ENCODE data around the gene SP9. TPM values are rescaled to one million over a fixed set of nuclear protein-coding genes. Genes with fewer than 3 reads are reported as not detected.

SP9 gene
- total RNA-seq, 1 experiment from 2014 or later: 2.9 TPM

GRCh38 chr2:174333017-174333371 lies 1.8 kb upstream of the SP9 start:
- no TSS peak for BruUV-seq (replicated peaks)
- H3K4me1 Mint-ChIP-seq (ENCODE audit: low read depth, unreplicated experiment): peaks cover 10% of the 10 kb centered on the region

DNA sequence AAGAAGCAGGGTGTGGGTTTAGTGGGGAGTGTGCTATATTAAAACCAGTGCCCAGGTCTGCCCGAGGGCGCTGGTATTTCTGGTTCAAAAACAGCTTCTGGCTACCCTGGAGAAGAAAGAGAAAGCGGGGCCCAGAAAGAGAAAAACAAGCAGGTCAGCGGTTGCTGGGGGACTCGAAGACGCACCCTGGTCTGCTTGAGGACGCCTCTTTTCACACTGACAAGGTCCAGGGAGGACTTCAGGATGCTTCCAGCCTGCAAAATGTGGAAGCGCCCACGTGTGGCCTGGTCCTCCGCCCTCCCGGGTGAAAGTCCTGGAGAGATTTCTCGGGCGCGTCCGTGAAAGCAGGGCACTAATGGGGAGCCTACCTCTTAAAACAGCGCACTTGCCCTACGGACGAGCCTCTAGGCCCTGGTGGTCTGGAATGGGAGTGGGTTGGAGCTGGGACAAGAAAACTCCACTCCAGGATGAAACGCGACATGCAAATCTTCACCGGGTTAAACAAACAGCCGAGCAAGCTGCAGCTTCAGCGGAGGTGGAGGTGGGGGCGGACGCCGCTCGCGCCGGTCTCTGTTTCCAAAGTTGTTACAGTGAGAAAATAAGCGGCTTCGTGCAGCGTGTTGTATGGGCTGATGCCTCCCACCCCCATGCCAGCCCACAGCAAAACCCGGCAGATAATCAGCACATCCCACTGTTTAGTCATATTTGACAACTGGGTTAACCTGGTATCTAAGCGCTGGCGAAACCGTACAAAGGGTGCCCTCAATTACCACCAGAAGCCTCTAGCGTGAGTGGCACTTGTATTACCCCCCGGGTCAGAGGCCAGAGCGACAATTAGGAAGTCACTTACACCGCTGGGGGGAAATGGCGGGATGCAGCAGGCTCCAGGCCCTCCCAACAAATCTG lies 1.1 kb upstream of the SP9 start:
- Mint-ChIP-seq H3K27me3 (ENCODE audit: insufficient read depth, unreplicated experiment) (peaks cover 3% of the 10 kb centered on the region), H3K9me3 (ENCODE audit: unreplicated experiment) (no peaks in the 10 kb centered on the region), H3K27ac (ENCODE audit: unreplicated experiment) (no peak overlapping the region), H3K4me1 (ENCODE audit: low read depth, unreplicated experiment) (peaks cover 10% of the 10 kb centered on the region), H3K4me3 (ENCODE audit: unreplicated experiment) (peak overlapping the region; percentile 99), H3K36me3 (ENCODE audit: insufficient read depth, unreplicated experiment) (peaks cover 7% of the 10 kb centered on the region)
- Histone ChIP-seq H3K9me3 (no peaks in the 10 kb centered on the region), H3K36me3 (ENCODE audit: control insufficient read depth, insufficient read depth, low read length) (no peaks in the 10 kb centered on the region), H3K4me1 (no peaks in the 10 kb centered on the region), H3K4me3 (ENCODE audit: low read depth, low read length) (no peak overlapping the region), H3K27me3 (replicated peaks; ENCODE audit: control insufficient read depth, insufficient read depth, low read length) (peaks cover 2% of the 10 kb centered on the region; the same call in 1 of the 2 replicates)
- CTCF ChIA-PET: interaction anchor here (0.6 kb wide), 1 partner anchor 28 kb away, joined by 3 read pairs; no protein-coding TSS in a partner anchor
- TF ChIP-seq, protein P1, sequence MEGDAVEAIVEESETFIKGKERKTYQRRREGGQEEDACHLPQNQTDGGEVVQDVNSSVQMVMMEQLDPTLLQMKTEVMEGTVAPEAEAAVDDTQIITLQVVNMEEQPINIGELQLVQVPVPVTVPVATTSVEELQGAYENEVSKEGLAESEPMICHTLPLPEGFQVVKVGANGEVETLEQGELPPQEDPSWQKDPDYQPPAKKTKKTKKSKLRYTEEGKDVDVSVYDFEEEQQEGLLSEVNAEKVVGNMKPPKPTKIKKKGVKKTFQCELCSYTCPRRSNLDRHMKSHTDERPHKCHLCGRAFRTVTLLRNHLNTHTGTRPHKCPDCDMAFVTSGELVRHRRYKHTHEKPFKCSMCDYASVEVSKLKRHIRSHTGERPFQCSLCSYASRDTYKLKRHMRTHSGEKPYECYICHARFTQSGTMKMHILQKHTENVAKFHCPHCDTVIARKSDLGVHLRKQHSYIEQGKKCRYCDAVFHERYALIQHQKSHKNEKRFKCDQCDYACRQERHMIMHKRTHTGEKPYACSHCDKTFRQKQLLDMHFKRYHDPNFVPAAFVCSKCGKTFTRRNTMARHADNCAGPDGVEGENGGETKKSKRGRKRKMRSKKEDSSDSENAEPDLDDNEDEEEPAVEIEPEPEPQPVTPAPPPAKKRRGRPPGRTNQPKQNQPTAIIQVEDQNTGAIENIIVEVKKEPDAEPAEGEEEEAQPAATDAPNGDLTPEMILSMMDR (IDR thresholded peaks at IDR 0.05; ENCODE audit: insufficient read depth in 1 of 2, low read depth in 1 of 2, low read length in 1 of 2, severe bottlenecking in 1 of 2, unreplicated experiment in 1 of 2): no peak
- no TSS peak for BruUV-seq (replicated peaks)
- no peak for DNase-seq
- intact Hi-C loops (cut with micrococcal nuclease; ENCODE audit: unreplicated experiment): no loop called here
- POLR2A ChIA-PET: no interaction called here

More at GRCh38 chr2:174333017-174333371, 1.8 kb upstream of the SP9 start:
- Mint-ChIP-seq H3K27ac (ENCODE audit: unreplicated experiment) (no peak overlapping the region), H3K9me3 (ENCODE audit: unreplicated experiment) (no peaks in the 10 kb centered on the region), H3K27me3 (ENCODE audit: insufficient read depth, unreplicated experiment) (peaks cover 3% of the 10 kb centered on the region), H3K4me3 (ENCODE audit: unreplicated experiment) (no peak overlapping the region), H3K36me3 (ENCODE audit: insufficient read depth, unreplicated experiment) (peaks cover 6% of the 10 kb centered on the region)
- TF ChIP-seq, protein P1 (IDR thresholded peaks at IDR 0.05; ENCODE audit: insufficient read depth in 1 of 2, low read depth in 1 of 2, low read length in 1 of 2, severe bottlenecking in 1 of 2, unreplicated experiment in 1 of 2): no peak
- peaks cover 2% of the 10 kb centered on the region; the same call in 1 of the 2 replicates for H3K27me3 ChIP-seq (replicated peaks; ENCODE audit: control insufficient read depth, insufficient read depth, low read length)
- no peak for DNase-seq
- no peaks in the 10 kb centered on the region for H3K36me3 ChIP-seq (ENCODE audit: control insufficient read depth, insufficient read depth, low read length)
- H3K9me3 ChIP-seq: no peaks in the 10 kb centered on the region
- intact Hi-C loops (cut with micrococcal nuclease; ENCODE audit: unreplicated experiment): no loop called here
- H3K4me1 ChIP-seq: no peaks in the 10 kb centered on the region
- ChIA-PET POLR2A (no interaction called here), CTCF (no interaction called here)
- H3K4me3 ChIP-seq (ENCODE audit: low read depth, low read length): no peak overlapping the region

DNA sequence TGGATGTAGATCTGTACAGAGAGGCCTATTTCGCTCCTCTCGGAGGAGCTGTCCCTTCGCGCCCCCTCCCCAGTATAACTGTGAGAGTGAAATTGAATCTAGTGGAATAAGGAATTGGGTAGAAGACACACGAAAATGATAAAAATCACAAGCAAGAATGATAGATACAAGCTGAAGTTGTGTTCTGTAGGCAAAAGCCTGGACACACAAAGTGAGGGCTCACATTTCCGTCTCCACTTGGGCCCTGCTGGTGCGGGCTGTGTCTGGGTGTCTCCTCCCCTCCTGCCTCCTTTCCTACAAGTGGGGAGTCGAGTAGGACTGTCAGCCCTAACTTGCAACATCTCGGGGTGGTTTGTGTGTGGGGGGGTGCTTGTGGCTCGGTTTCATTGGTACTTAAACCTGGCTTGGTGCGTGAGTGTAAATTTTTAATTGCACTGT lies 457 bp upstream of the SP9 start:
- Histone ChIP-seq H3K9me3 (no peaks in the 10 kb centered on the region), H3K4me1 (no peaks in the 10 kb centered on the region), H3K27me3 (replicated peaks; ENCODE audit: control insufficient read depth, insufficient read depth, low read length) (peaks cover 2% of the 10 kb centered on the region; the same call in 1 of the 2 replicates), H3K36me3 (ENCODE audit: control insufficient read depth, insufficient read depth, low read length) (no peaks in the 10 kb centered on the region), H3K4me3 (ENCODE audit: low read depth, low read length) (no peak overlapping the region; the same call in 1 of the 2 replicates)
- BruUV-seq (replicated peaks): no TSS peak
- CTCF ChIA-PET: interaction anchor here (0.6 to 1.2 kb wide), 3 partner anchors 8 to 213 kb away, joined by 3 to 6 read pairs (median 3); no protein-coding TSS in a partner anchor
- Mint-ChIP-seq H3K4me1 (ENCODE audit: low read depth, unreplicated experiment) (peaks cover 10% of the 10 kb centered on the region), H3K27me3 (ENCODE audit: insufficient read depth, unreplicated experiment) (peaks cover 3% of the 10 kb centered on the region), H3K36me3 (ENCODE audit: insufficient read depth, unreplicated experiment) (peaks cover 7% of the 10 kb centered on the region), H3K9me3 (ENCODE audit: unreplicated experiment) (no peaks in the 10 kb centered on the region), H3K27ac (ENCODE audit: unreplicated experiment) (no peak overlapping the region), H3K4me3 (ENCODE audit: unreplicated experiment) (peak overlapping the region; percentile 99)
- TF ChIP-seq, protein P1 (IDR thresholded peaks at IDR 0.05; ENCODE audit: insufficient read depth in 1 of 2, low read depth in 1 of 2, low read length in 1 of 2, severe bottlenecking in 1 of 2, unreplicated experiment in 1 of 2): no peak
- no peak for DNase-seq
- intact Hi-C loops (cut with micrococcal nuclease; ENCODE audit: unreplicated experiment): no loop called here
- POLR2A ChIA-PET: no interaction called here

All from Caco-2 (cell line).